Mesenchymal stem cell (in vitro differentiated cells and primary cell): Measurements from ENCODE around the gene MAD2L1.

ENCODE experiments used
- DNase-seq: peaks from one replicate; pipeline ENCODE4 v3.0.0-alpha.2; 2013
- H2AFZ ChIP-seq: one replicate; pipeline ENCODE4 v1.6.1; 2013; ENCODE audit warnings: low read depth, mild to moderate bottlenecking, control low read depth, inconsistent platforms, low read length, moderate library complexity
- H2AK5ac ChIP-seq: 2 replicates; pipeline ENCODE4 v1.6.1; 2013; ENCODE audit warnings: low read length, moderate library complexity, mild to moderate bottlenecking, inconsistent platforms; ENCODE audit not compliant: severe bottlenecking
- H2BK120ac ChIP-seq: one replicate; pipeline ENCODE4 v1.6.1; 2013; ENCODE audit warnings: low read depth, mild to moderate bottlenecking, inconsistent platforms, low read length, moderate library complexity
- H2BK12ac ChIP-seq, 2 experiments: one replicate each; pipeline ENCODE4 v1.6.1; 2013; ENCODE audit warnings: inconsistent platforms in 2 of 2, low read length in 2 of 2, mild to moderate bottlenecking in 2 of 2, moderate library complexity in 2 of 2, control low read depth in 1 of 2
- H2BK15ac ChIP-seq: one replicate; pipeline ENCODE4 v1.6.1; 2013; ENCODE audit warnings: mild to moderate bottlenecking, low read depth, inconsistent platforms; ENCODE audit not compliant: poor library complexity, severe bottlenecking
- H2BK5ac ChIP-seq: 2 replicates; pipeline ENCODE4 v1.6.1; 2013; ENCODE audit warnings: low read depth, mild to moderate bottlenecking, low read length, control low read depth, inconsistent platforms; ENCODE audit not compliant: poor library complexity, severe bottlenecking
- H3K14ac ChIP-seq, 2 experiments: one replicate each; pipeline ENCODE4 v1.6.1; 2013; ENCODE audit warnings: inconsistent platforms in 2 of 2, low read length in 2 of 2, control low read depth in 1 of 2, mild to moderate bottlenecking in 1 of 2, moderate library complexity in 1 of 2
- H3K18ac ChIP-seq, 2 experiments: one replicate each; pipeline ENCODE4 v1.6.1; 2013; ENCODE audit warnings: inconsistent platforms in 2 of 2, low read length in 2 of 2, control low read depth in 1 of 2, low read depth in 1 of 2, mild to moderate bottlenecking in 1 of 2
- H3K23ac ChIP-seq, 2 experiments: one replicate each; pipeline ENCODE4 v1.6.1; 2013; ENCODE audit warnings: inconsistent platforms in 2 of 2, low read length in 2 of 2, mild to moderate bottlenecking in 2 of 2, moderate library complexity in 2 of 2, control low read depth in 1 of 2
- H3K27ac ChIP-seq: 2 replicates; pipeline ENCODE4 v1.5.1; 2013; ENCODE audit warnings: mild to moderate bottlenecking, moderate library complexity, low read length, control low read depth, inconsistent platforms; ENCODE audit not compliant: poor library complexity, severe bottlenecking
- H3K27me3 ChIP-seq, 2 experiments: 2 replicates each; pipeline versions ENCODE4 v1.6.1 to v1.7.0; 2013; ENCODE audit warnings: low read length in 2 of 2, mild to moderate bottlenecking in 2 of 2, moderate library complexity in 2 of 2, control low read depth in 1 of 2, inconsistent platforms in 1 of 2; ENCODE audit not compliant: control insufficient read depth in 1 of 2, insufficient read depth in 1 of 2
- H3K36me3 ChIP-seq, 2 experiments: 2 replicates each; pipeline versions ENCODE4 v1.6.1 to v1.7.0; 2013; ENCODE audit warnings: low read length in 2 of 2, control low read depth in 1 of 2, inconsistent platforms in 1 of 2, low read depth in 1 of 2, mild to moderate bottlenecking in 1 of 2; ENCODE audit not compliant: insufficient read depth in 2 of 2, control insufficient read depth in 1 of 2
- H3K4ac ChIP-seq, 2 experiments: one replicate each; pipeline ENCODE4 v1.6.1; 2013; ENCODE audit warnings: inconsistent platforms in 2 of 2, low read length in 2 of 2, mild to moderate bottlenecking in 2 of 2, moderate library complexity in 2 of 2, control low read depth in 1 of 2, low read depth in 1 of 2
- H3K4me1 ChIP-seq: 2 replicates; pipeline ENCODE4 v1.6.1; 2013; ENCODE audit warnings: low read depth, low read length, control low read depth; ENCODE audit not compliant: control insufficient read depth, insufficient read depth
- H3K4me2 ChIP-seq: 2 replicates; pipeline ENCODE4 v1.6.1; 2013; ENCODE audit warnings: low read length, mild to moderate bottlenecking, inconsistent platforms; ENCODE audit not compliant: poor library complexity, severe bottlenecking
- H3K4me3 ChIP-seq, 2 experiments: 2 replicates each; pipeline versions ENCODE4 v1.5.1 to v1.7.0; 2013; ENCODE audit warnings: low read length in 2 of 2, mild to moderate bottlenecking in 2 of 2, control low read depth in 1 of 2, low read depth in 1 of 2; ENCODE audit not compliant: insufficient read depth in 1 of 2
- H3K79me1 ChIP-seq: replicated peaks from 2 replicates; pipeline ENCODE4 v1.6.1; 2013; ENCODE audit warnings: mild to moderate bottlenecking, control low read depth, low read length, inconsistent platforms; ENCODE audit not compliant: poor library complexity, severe bottlenecking
- H3K9ac ChIP-seq: 2 replicates; pipeline ENCODE4 v1.7.0; 2013; ENCODE audit warnings: mild to moderate bottlenecking, low read length, moderate library complexity
- H3K9me3 ChIP-seq: 2 replicates; pipeline ENCODE4 v1.7.0; 2013; ENCODE audit warnings: mild to moderate bottlenecking, low read length; ENCODE audit not compliant: control insufficient read depth
- H4K8ac ChIP-seq: one replicate; pipeline ENCODE4 v1.6.1; 2013; ENCODE audit warnings: inconsistent platforms, mild to moderate bottlenecking, low read length, moderate library complexity
- H4K91ac ChIP-seq: one replicate; pipeline ENCODE4 v1.6.1; 2013; ENCODE audit warnings: mild to moderate bottlenecking, low read length, inconsistent platforms
- WGBS: methylation state at CpG from one replicate; pipeline ENCODE4 v1.1.7; 2013; ENCODE audit warnings: mixed read lengths; 5-methylcytosine and 5-hydroxymethylcytosine counted together

Gene MAD2L1

GRCh38 chr4:120008957-120009356 is 57.7 kb downstream of the MAD2L1 start:
- H3K18ac ChIP-seq = no peak overlapping the region
- H3K4me1 ChIP-seq = no peaks in the 10 kb centered on the region
- no peak overlapping the region for H4K91ac ChIP-seq
- no peak overlapping the region for H3K14ac ChIP-seq
- no peaks in the 10 kb centered on the region for H3K36me3 ChIP-seq
- H2BK5ac ChIP-seq = no peak overlapping the region
- no peak overlapping the region for H2BK12ac ChIP-seq
- H3K9ac ChIP-seq = no peak overlapping the region
- H3K4me2 ChIP-seq = no peak overlapping the region
- peak; percentile 19 for DNase-seq
- no peak overlapping the region for H3K27ac ChIP-seq
- H3K4me3 ChIP-seq = no peak overlapping the region
- WGBS = 97% methylated on average over 2 of the region's 4 CpGs
- H2AFZ ChIP-seq = no peak overlapping the region
- no peaks in the 10 kb centered on the region for H3K9me3 ChIP-seq
- no peak overlapping the region for H4K8ac ChIP-seq
- H3K4ac ChIP-seq = no peak overlapping the region
- no peaks in the 10 kb centered on the region for H3K27me3 ChIP-seq
- H2AK5ac ChIP-seq = no peak overlapping the region
- H2BK15ac ChIP-seq = no peak overlapping the region
- H3K79me1 ChIP-seq = no peaks in the 10 kb centered on the region
- H2BK120ac ChIP-seq = peak overlapping the region; percentile 49
- no peak overlapping the region for H3K23ac ChIP-seq

GRCh38 chr4:120007896-120008436 is 58.7 kb downstream of the MAD2L1 start:
- H2AFZ ChIP-seq = no peak overlapping the region
- no peaks in the 10 kb centered on the region for H3K79me1 ChIP-seq
- H3K9ac ChIP-seq = no peak overlapping the region
- H3K18ac ChIP-seq = no peak overlapping the region
- H4K8ac ChIP-seq = no peak overlapping the region
- 97% methylated on average over 5 of the region's 5 CpGs for WGBS
- no peak overlapping the region for H3K23ac ChIP-seq
- H3K4ac ChIP-seq = no peak overlapping the region
- no peaks in the 10 kb centered on the region for H3K4me1 ChIP-seq
- H3K4me2 ChIP-seq = no peak overlapping the region
- no peak overlapping the region for H2BK120ac ChIP-seq
- no peak overlapping the region for H3K4me3 ChIP-seq
- H2BK15ac ChIP-seq = no peak overlapping the region
- H3K9me3 ChIP-seq = no peaks in the 10 kb centered on the region
- no peak overlapping the region for H2BK5ac ChIP-seq
- H4K91ac ChIP-seq = no peak overlapping the region
- no peak overlapping the region for H2BK12ac ChIP-seq
- DNase-seq = no peak
- no peak overlapping the region for H2AK5ac ChIP-seq
- no peaks in the 10 kb centered on the region for H3K36me3 ChIP-seq
- H3K27me3 ChIP-seq = no peaks in the 10 kb centered on the region
- no peak overlapping the region for H3K27ac ChIP-seq
- no peak overlapping the region for H3K14ac ChIP-seq

- Histone ChIP-seq H3K23ac (no peak overlapping the region), H2BK15ac (no peak overlapping the region), H3K18ac (peak overlapping the region in 1 of 2 experiments; percentile 70), H3K4me1 (no peaks in the 10 kb centered on the region), H3K4me3 (no peak overlapping the region), H3K27me3 (no peaks in the 10 kb centered on the region), H3K9me3 (no peaks in the 10 kb centered on the region), H2BK5ac (no peak overlapping the region), H2BK120ac (no peak overlapping the region), H3K79me1 (no peaks in the 10 kb centered on the region), H3K9ac (no peak overlapping the region), H2AFZ (no peak overlapping the region), H2AK5ac (no peak overlapping the region), H3K4me2 (no peak overlapping the region), H3K4ac (no peak overlapping the region), H2BK12ac (no peak overlapping the region), H3K14ac (no peak overlapping the region), H3K36me3 (no peaks in the 10 kb centered on the region), H4K8ac (no peak overlapping the region), H4K91ac (no peak overlapping the region), H3K27ac (no peak overlapping the region)
- 64% methylated on average over 3 of the region's 5 CpGs for WGBS
- DNase-seq = peak; percentile 64
Observed at GRCh38 chr4:120007191-120007871, 59.3 kb downstream of the MAD2L1 start.
